Common myeloid progenitor, CD34-positive (primary cell): ENCODE measurements around the gene CYB561A3.

Experiments used
- CTCF ChIA-PET: fragments of 350-600 bp; sonication (Branson Sonifier 250); formaldehyde crosslinking; loops from one replicate; lab custom pipeline; 2021; ENCODE audit warnings: antibody characterized with exemption; lab: Charles Lee
- POLR2A ChIA-PET: fragments of 350-600 bp; sonication (Branson Sonifier 250); formaldehyde crosslinking; loops from one replicate; lab custom pipeline; 2021; ENCODE audit warnings: antibody characterized with exemption; lab: Charles Lee
- DNase-seq, 3 donors: peaks; one replicate each; pipeline versions ENCODE4 v3.0.0 to v3.0.0-alpha.2; 2013
- H3K27ac ChIP-seq, 2 experiments: 1 replicate in 1 of 2; 2 replicates in 1 of 2; pipeline ENCODE4 v1.7.0; 2013; ENCODE audit warnings: inconsistent platforms in 2 of 2, low read length in 2 of 2, mild to moderate bottlenecking in 2 of 2, low read depth in 1 of 2, moderate library complexity in 1 of 2; ENCODE audit not compliant: severe bottlenecking in 2 of 2, insufficient read depth in 1 of 2, poor library complexity in 1 of 2
- H3K27me3 ChIP-seq, 5 experiments: replicated peaks in 2 of 5; 1 replicate in 3 of 5; 2 replicates in 2 of 5; pipeline versions ENCODE4 v1.6.1 to v1.7.0; 2013; ENCODE audit warnings: low read length in 4 of 5, mild to moderate bottlenecking in 2 of 5, moderate library complexity in 2 of 5, inconsistent platforms in 1 of 5; ENCODE audit not compliant: insufficient read depth in 5 of 5, control insufficient read depth in 4 of 5
- H3K36me3 ChIP-seq, 4 experiments: 1 replicate in 2 of 4; 2 replicates in 2 of 4; pipeline versions ENCODE4 v1.6.1 to v1.7.0; 2013; ENCODE audit warnings: low read length in 3 of 4, control low read depth in 1 of 4, mild to moderate bottlenecking in 1 of 4; ENCODE audit not compliant: control insufficient read depth in 4 of 4, insufficient read depth in 4 of 4
- H3K4me1 ChIP-seq, 4 experiments: 1 replicate in 3 of 4; 2 replicates in 1 of 4; pipeline versions ENCODE4 v1.6.1 to v1.7.1; 2013; ENCODE audit warnings: low read length in 3 of 4, mild to moderate bottlenecking in 3 of 4, control low read depth in 1 of 4, inconsistent platforms in 1 of 4, moderate library complexity in 1 of 4; ENCODE audit not compliant: control insufficient read depth in 4 of 4, insufficient read depth in 4 of 4; ENCODE audit errors: control extremely low read depth in 1 of 4
- H3K4me3 ChIP-seq, 7 experiments: 1 replicate in 4 of 7; 2 replicates in 3 of 7; pipeline versions ENCODE4 v1.5.1 to v1.7.0; 2013; ENCODE audit warnings: mild to moderate bottlenecking in 7 of 7, low read length in 6 of 7, moderate library complexity in 6 of 7, inconsistent platforms in 2 of 7, low read depth in 2 of 7, control low read depth in 1 of 7; ENCODE audit not compliant: insufficient read depth in 4 of 7, control insufficient read depth in 1 of 7; ENCODE audit errors: extremely low read depth in 1 of 7
- H3K9me3 ChIP-seq, 5 experiments: 1 replicate in 4 of 5; 2 replicates in 1 of 5; pipeline versions ENCODE4 v1.6.1 to v1.7.1; 2013; ENCODE audit warnings: low read length in 4 of 5, mild to moderate bottlenecking in 2 of 5, inconsistent platforms in 1 of 5, low read depth in 1 of 5, moderate library complexity in 1 of 5; ENCODE audit not compliant: control insufficient read depth in 4 of 5, insufficient read depth in 2 of 5; ENCODE audit errors: control extremely low read depth in 1 of 5
- WGBS: methylation state at CpG from one replicate; pipeline ENCODE4 v1.1.5; 2013; ENCODE audit not compliant: insufficient coverage; 5-methylcytosine and 5-hydroxymethylcytosine counted together

CYB561A3 gene

DNA sequence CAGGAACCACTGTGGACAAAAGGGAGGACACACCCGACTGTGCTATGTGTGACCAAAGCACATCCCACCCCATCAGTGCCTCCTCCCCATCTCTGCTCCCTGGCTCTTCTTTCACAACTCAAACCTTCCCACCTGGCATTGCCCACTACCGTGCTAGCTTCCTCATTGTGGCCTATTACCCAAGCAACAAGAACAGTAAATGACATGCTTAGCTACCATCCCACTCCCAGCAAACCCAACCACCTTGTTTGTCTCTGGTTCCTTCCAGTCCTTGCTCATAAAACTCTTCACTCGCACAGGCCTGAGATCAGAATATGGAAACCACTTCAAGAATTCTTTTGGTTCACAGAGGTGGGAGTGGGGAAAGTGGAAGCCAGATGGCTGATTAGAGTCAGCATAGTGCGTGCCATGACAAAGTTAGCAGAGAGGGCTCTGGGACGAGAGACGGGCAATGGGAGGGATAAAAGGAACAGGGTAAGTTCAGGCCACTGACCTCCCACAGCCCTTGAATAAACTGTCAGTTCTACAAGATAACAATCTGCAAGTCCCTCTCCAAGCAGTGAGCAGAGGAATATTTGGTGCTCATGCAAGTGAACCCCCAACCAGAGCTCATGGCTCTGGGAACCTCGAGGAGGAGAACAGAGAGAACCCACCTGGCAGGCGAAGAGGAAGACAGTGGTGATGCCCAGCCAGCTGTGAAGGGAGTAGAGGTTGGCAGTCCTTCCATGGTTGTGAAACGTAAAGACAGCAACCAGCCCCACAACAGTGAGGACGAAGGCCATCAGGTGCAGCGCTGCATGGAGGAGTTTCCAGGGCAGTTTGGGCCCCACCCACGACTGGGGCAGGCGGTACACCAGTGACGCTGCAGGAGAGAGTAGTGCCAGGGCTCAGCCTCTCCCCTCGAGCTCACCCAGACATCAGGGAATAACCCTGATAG, 8.3 kb downstream of the CYB561A3 start:
- H3K4me3 ChIP-seq = no peak overlapping the region
- CTCF ChIA-PET = interaction anchor here (1.1 to 22.6 kb wide), 3 partner anchors 16 to 33 kb away, joined by 7 to 244 read pairs (median 15); partner anchors contain the start of genes DDB1 and TKFC

GRCh38 chr11:61352038-61352437, 9.6 kb downstream of the CYB561A3 start:
- Histone ChIP-seq H3K9me3 (no peaks in the 10 kb centered on the region), H3K4me3 (no peak overlapping the region), H3K27me3 (no peaks in the 10 kb centered on the region), H3K27ac (no peak overlapping the region), H3K36me3 (peaks cover 5 to 60% (median 37%) of the 10 kb centered on the region in 4 experiments), H3K4me1 (peaks cover 2 to 10% (median 8%) of the 10 kb centered on the region in 4 experiments)
- WGBS = 86% methylated on average over 8 of the region's 8 CpGs
- no peak for DNase-seq
- POLR2A ChIA-PET = interaction anchor here (0.8 kb wide), 1 partner anchor 10 kb away, joined by 3 read pairs; the partner anchor contains the start of genes CYB561A3 and TMEM138
- CTCF ChIA-PET = interaction anchor here (0.9 to 22.6 kb wide), 2 partner anchors 14 to 34 kb away, joined by 4 to 244 read pairs; partner anchors contain the start of genes DDB1 and TKFC

More for the DNA sequence above, 8.3 kb downstream of the CYB561A3 start:
- no peak overlapping the region for H3K27ac ChIP-seq
- no peaks in the 10 kb centered on the region for H3K27me3 ChIP-seq
- no peaks in the 10 kb centered on the region for H3K9me3 ChIP-seq
- H3K36me3 ChIP-seq = peaks cover 5 to 51% (median 33%) of the 10 kb centered on the region in 4 experiments
- POLR2A ChIA-PET = interaction anchor here (1.0 kb wide), 1 partner anchor 8 kb away, joined by 3 read pairs; the partner anchor contains the start of genes CYB561A3 and TMEM138
- peaks cover 8 to 21% (median 17%) of the 10 kb centered on the region in 4 experiments for H3K4me1 ChIP-seq
- WGBS = 94% methylated on average over 15 of the region's 15 CpGs
- no peak for DNase-seq

GRCh38 chr11:61350803-61351202, 10.9 kb downstream of the CYB561A3 start:
- Histone ChIP-seq H3K27ac (no peak overlapping the region), H3K36me3 (peaks cover 5 to 60% (median 39%) of the 10 kb centered on the region in 4 experiments), H3K4me3 (no peak overlapping the region), H3K4me1 (peaks cover 0 to 10% (median 7%) of the 10 kb centered on the region in 4 experiments), H3K9me3 (no peaks in the 10 kb centered on the region), H3K27me3 (no peaks in the 10 kb centered on the region)
- ChIA-PET CTCF (interaction anchor here (22.6 kb wide), 1 partner anchor 13 kb away, joined by 244 read pairs; the partner anchor contains the start of genes DDB1 and TKFC), POLR2A (no interaction called here)
- no peak for DNase-seq
- 92% methylated on average over 8 of the region's 8 CpGs for WGBS

GRCh38 chr11:61350336-61350735, 11.3 kb downstream of the CYB561A3 start:
- Histone ChIP-seq H3K36me3 (peaks cover 5 to 64% (median 40%) of the 10 kb centered on the region in 4 experiments), H3K27me3 (no peaks in the 10 kb centered on the region), H3K27ac (no peak overlapping the region), H3K4me1 (peaks cover 0 to 13% (median 9%) of the 10 kb centered on the region in 4 experiments), H3K4me3 (no peak overlapping the region), H3K9me3 (no peaks in the 10 kb centered on the region)
- 100% methylated on average over 1 of the region's 1 CpG for WGBS
- ChIA-PET CTCF (interaction anchor here (22.6 kb wide), 1 partner anchor 12 kb away, joined by 244 read pairs; the partner anchor contains the start of genes DDB1 and TKFC), POLR2A (no interaction called here)
- DNase-seq = no peak

GRCh38 chr11:61349916-61350315, 11.8 kb downstream of the CYB561A3 start:
- POLR2A ChIA-PET = no interaction called here
- H3K27ac ChIP-seq = no peak overlapping the region
- H3K4me1 ChIP-seq = peaks cover 0 to 13% (median 9%) of the 10 kb centered on the region in 4 experiments
- H3K36me3 ChIP-seq = peaks cover 5 to 67% (median 40%) of the 10 kb centered on the region in 4 experiments
- no peak overlapping the region for H3K4me3 ChIP-seq
- CTCF ChIA-PET = interaction anchor here (22.6 kb wide), 1 partner anchor 12 kb away, joined by 244 read pairs; the partner anchor contains the start of genes DDB1 and TKFC
- WGBS = 98% methylated on average over 10 of the region's 10 CpGs
- H3K9me3 ChIP-seq = no peaks in the 10 kb centered on the region
- DNase-seq = no peak
- H3K27me3 ChIP-seq = no peaks in the 10 kb centered on the region

DNA sequence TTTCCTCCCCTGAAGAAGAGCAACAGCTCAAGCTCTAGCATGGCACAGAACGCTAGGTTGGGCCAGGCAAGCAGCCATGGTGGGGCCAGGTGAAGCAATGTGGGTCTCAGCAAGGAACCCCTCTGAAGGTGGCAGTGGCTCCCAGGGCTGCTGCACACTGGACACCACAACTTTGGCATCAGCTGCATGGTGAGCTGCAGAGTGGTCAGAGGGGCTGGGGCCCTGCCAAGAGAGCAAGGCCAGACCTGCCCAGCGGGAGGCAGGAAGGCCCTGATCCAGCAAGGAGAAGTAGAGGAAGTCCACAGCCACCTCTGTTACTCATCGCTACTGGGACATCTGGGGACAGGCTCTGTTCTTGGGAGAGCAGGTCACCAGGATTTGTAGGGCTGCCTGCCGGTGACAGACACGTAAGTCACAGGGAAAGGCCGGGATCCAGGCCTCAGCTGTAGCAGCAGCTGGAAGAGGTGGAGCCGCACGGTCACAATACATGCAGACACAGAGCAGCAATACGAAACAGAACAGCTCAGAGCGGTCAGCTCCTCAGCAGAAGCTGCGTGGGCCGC, 12.4 kb downstream of the CYB561A3 start:
- Histone ChIP-seq H3K36me3 (peaks cover 5 to 69% (median 40%) of the 10 kb centered on the region in 4 experiments), H3K9me3 (no peaks in the 10 kb centered on the region), H3K4me1 (peaks cover 0 to 13% (median 9%) of the 10 kb centered on the region in 4 experiments), H3K27ac (no peak overlapping the region), H3K4me3 (no peak overlapping the region), H3K27me3 (no peaks in the 10 kb centered on the region)
- no peak for DNase-seq
- ChIA-PET POLR2A (no interaction called here), CTCF (interaction anchor here (1.7 to 22.6 kb wide), 3 partner anchors 11 to 36 kb away, joined by 4 to 244 read pairs (median 16); partner anchors contain the start of genes DDB1 and TKFC)
- 97% methylated on average over 11 of the region's 12 CpGs for WGBS
